ENCODE data around the gene NEBL. TPM values are rescaled to one million over a fixed set of nuclear protein-coding genes. Genes with fewer than 3 reads are reported as not detected.

The NEBL gene
- total and polyA plus RNA-seq, 2 of the 4 experiments (the other 2 are of a cell fraction) = under 0.01 TPM

GRCh38 chr10:20771051-20771450 is 126.1 kb downstream of the NEBL start:
- Histone ChIP-seq H3K56ac (ENCODE audit: extremely low read depth, insufficient read depth, low read length) (no peak overlapping the region), H3K23ac (ENCODE audit: low read depth, low read length) (no peak overlapping the region), H4K91ac (ENCODE audit: insufficient read depth, low read depth, low read length) (no peak overlapping the region), H3K18ac (ENCODE audit: low read depth, low read length) (no peak overlapping the region), H3K4ac (ENCODE audit: low read depth, low read length) (no peak overlapping the region), H3K4me3 (ENCODE audit: insufficient read depth, low read depth, low read length) (no peak overlapping the region), H4K5ac (ENCODE audit: low read depth, low read length) (no peak overlapping the region), H3K9me1 (ENCODE audit: insufficient read depth, low read length) (no peaks in the 10 kb centered on the region), H3K4me1 (ENCODE audit: control insufficient read depth, insufficient read depth, low read length) (no peaks in the 10 kb centered on the region), H2BK20ac (ENCODE audit: low read depth, low read length) (no peak overlapping the region), H3K79me1 (ENCODE audit: low read depth in 1 of 2, low read length in 2 of 2) (no peaks in the 10 kb centered on the region), H3K27ac (ENCODE audit: insufficient read depth, low read length) (no peak overlapping the region), H3K14ac (replicated peaks; ENCODE audit: low read depth, low read length) (no peak overlapping the region), H3K9ac (ENCODE audit: low read depth, low read length) (no peak overlapping the region), H2AK5ac (ENCODE audit: low read depth, low read length) (no peak overlapping the region), H4K8ac (ENCODE audit: low read depth in 2 of 2, low read length in 2 of 2) (no peak overlapping the region), H3K27me3 (ENCODE audit: control insufficient read depth, insufficient read depth, low read length) (no peaks in the 10 kb centered on the region), H3K4me2 (ENCODE audit: low read depth, low read length) (no peak overlapping the region), H3K9me3 (ENCODE audit: control insufficient read depth, insufficient read depth, low read length) (peaks cover 4% of the 10 kb centered on the region; the same call in 1 of the 2 replicates), H4K20me1 (ENCODE audit: insufficient read depth, low read length) (no peaks in the 10 kb centered on the region), H2BK5ac (ENCODE audit: low read depth, low read length, poor library complexity, severe bottlenecking) (no peak overlapping the region), H2AK9ac (replicated peaks; ENCODE audit: low read depth, low read length, poor library complexity) (no peak overlapping the region), H2AFZ (replicated peaks; ENCODE audit: low read length, poor library complexity) (no peak overlapping the region), H2BK15ac (ENCODE audit: low read depth, low read length) (no peak overlapping the region), H3K36me3 (ENCODE audit: control insufficient read depth, insufficient read depth, low read length) (no peaks in the 10 kb centered on the region), H2BK120ac (ENCODE audit: low read depth, low read length) (no peak overlapping the region)
- CTCF ChIA-PET = no interaction called here
- intact Hi-C loops (cut with micrococcal nuclease) = no loop called here
- no CpG with 5 or more reads among the region's 2 CpGs for WGBS, 2 experiments (ENCODE audit: extremely low coverage in 2 of 2, insufficient read length in 1 of 2)
- ATAC-seq (ENCODE audit: low read depth) (no peak), DNase-seq (no peak)
- POLR2A ChIA-PET (ENCODE audit: unreplicated experiment) = no interaction called here
- BruUV-seq (replicated peaks) = no TSS peak
- no peak for TF ChIP-seq CHD1 (IDR thresholded peaks at IDR 0.05; ENCODE audit: low read depth, low read length)
- dilution Hi-C loops (cut with HindIII; ENCODE audit: low sequenced_read_pairs, unreplicated experiment) = no loop called here
- in situ Hi-C loops (cut with MboI; ENCODE audit: low sequenced_read_pairs) = no loop called here

Data from IMR-90 (cell line).